Endothelial cell of umbilical vein (primary cell): ENCODE results near the gene EXOSC2.

ENCODE experiments used
- EZH2 ChIP-seq: IDR thresholded peaks from 2 replicates; pipeline ENCODE4 v1.6.1; 2012; ENCODE audit warnings: borderline replicate concordance, low read depth, mild to moderate bottlenecking, moderate library complexity, low read length, inconsistent platforms; ENCODE audit not compliant: severe bottlenecking
- POLR2A ChIP-seq: IDR thresholded peaks from 2 replicates; pipeline ENCODE4 v1.6.1; 2012; ENCODE audit warnings: low read depth, mild to moderate bottlenecking, control low read depth, low read length
- POLR2AphosphoS5 ChIP-seq: IDR thresholded peaks from 2 replicates; pipeline ENCODE4 v1.6.1; 2012; ENCODE audit warnings: low read depth, mild to moderate bottlenecking, control low read depth, low read length, moderate library complexity; ENCODE audit not compliant: insufficient read depth
- TF ChIP-seq, protein P1 (sequence below), 2 donors: IDR thresholded peaks; 1 replicate in 1 of 2; 2 replicates in 1 of 2; pipeline ENCODE4 v1.5.1; 2011; ENCODE audit warnings: low read length in 2 of 2, mild to moderate bottlenecking in 2 of 2, moderate library complexity in 2 of 2, control low read depth in 1 of 2, inconsistent platforms in 1 of 2, low read depth in 1 of 2; ENCODE audit not compliant: insufficient read depth in 1 of 2; ENCODE audit errors: extremely low read depth in 1 of 2

GRCh38 chr9:130736834-130737233, 43.3 kb downstream of the EXOSC2 start:
- TF ChIP-seq POLR2AphosphoS5 (no peak), EZH2 (no peak), POLR2A (no peak)
- TF ChIP-seq, protein P1, sequence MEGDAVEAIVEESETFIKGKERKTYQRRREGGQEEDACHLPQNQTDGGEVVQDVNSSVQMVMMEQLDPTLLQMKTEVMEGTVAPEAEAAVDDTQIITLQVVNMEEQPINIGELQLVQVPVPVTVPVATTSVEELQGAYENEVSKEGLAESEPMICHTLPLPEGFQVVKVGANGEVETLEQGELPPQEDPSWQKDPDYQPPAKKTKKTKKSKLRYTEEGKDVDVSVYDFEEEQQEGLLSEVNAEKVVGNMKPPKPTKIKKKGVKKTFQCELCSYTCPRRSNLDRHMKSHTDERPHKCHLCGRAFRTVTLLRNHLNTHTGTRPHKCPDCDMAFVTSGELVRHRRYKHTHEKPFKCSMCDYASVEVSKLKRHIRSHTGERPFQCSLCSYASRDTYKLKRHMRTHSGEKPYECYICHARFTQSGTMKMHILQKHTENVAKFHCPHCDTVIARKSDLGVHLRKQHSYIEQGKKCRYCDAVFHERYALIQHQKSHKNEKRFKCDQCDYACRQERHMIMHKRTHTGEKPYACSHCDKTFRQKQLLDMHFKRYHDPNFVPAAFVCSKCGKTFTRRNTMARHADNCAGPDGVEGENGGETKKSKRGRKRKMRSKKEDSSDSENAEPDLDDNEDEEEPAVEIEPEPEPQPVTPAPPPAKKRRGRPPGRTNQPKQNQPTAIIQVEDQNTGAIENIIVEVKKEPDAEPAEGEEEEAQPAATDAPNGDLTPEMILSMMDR (IDR thresholded peaks at IDR 0.05; ENCODE audit: extremely low read depth in 1 of 2, insufficient read depth in 1 of 2, low read depth in 1 of 2, low read length in 2 of 2) = no peak
